Cardiac muscle cell (in vitro differentiated cells and primary cell): Measurements from ENCODE around the gene ZDBF2. TPM values are rescaled to one million over a fixed set of nuclear protein-coding genes. Genes with fewer than 3 reads are reported as not detected.
A peak's percentile ranks its signal among the peaks of the same experiment; 100 is the strongest.
"Not testable (repeated sequence)": the region's sequence is repeated elsewhere in the genome, so short reads cannot be mapped to it uniquely, and the experiment has no call there.

Experiments
- DNase-seq, 2 donors: peaks; one replicate each; pipeline versions ENCODE4 v3.0.0 to v3.0.0-alpha.2; 2010 to 2017; ENCODE audit warnings: low read depth in 1 of 2, low spot score in 1 of 2
- H3K27ac ChIP-seq: fragments of 200-600 bp; sonication (generic); 2 replicates; pipeline ENCODE4 v1.5.1; 2016
- H3K27me3 ChIP-seq: fragments of 200-600 bp; sonication (generic); 2 replicates; pipeline ENCODE4 v1.6.0; 2016; ENCODE audit warnings: control low read depth
- H3K36me3 ChIP-seq: fragments of 200-600 bp; sonication (generic); 2 replicates; pipeline ENCODE4 v1.5.1; 2016; ENCODE audit warnings: control low read depth
- H3K4me1 ChIP-seq: fragments of 200-600 bp; sonication (generic); 2 replicates; pipeline ENCODE4 v1.8.1; 2017; ENCODE audit warnings: low read depth, mild to moderate bottlenecking, mixed run types
- H3K4me3 ChIP-seq: fragments of 200-600 bp; sonication (generic); 2 replicates; pipeline ENCODE4 v1.5.1; 2016; ENCODE audit warnings: mild to moderate bottlenecking
- H3K9me3 ChIP-seq: fragments of 200-600 bp; sonication (generic); 2 replicates; pipeline ENCODE4 v1.5.1; 2017; ENCODE audit warnings: low read depth, mild to moderate bottlenecking, control low read depth
- CTCF ChIP-seq: IDR thresholded peaks from 2 replicates; pipeline ENCODE4 v1.5.1; 2012; ENCODE audit warnings: low read depth, mild to moderate bottlenecking, low read length
- polyA plus RNA-seq: library from polyadenylated mRNA; unstranded; fragments of >200 nt; fragmentation: Nextera tagmentation; extraction: Ambion mirVana; gene quantifications from 2 replicates; pipeline ENCODE4 v1.2.1, GENCODE V29; 2016
- total RNA-seq: library from RNA; depleted of rRNA; stranded (reverse); fragments of >200 nt; gene quantifications from 2 replicates; pipeline ENCODE4 v1.2.3, GENCODE V29; 2016

Gene ZDBF2
- total and polyA plus RNA-seq, 2 experiments from 2014 or later = 4.3 to 34.6 TPM

- Histone ChIP-seq H3K27me3 (no peaks in the 10 kb centered on the region), H3K4me3 (no peak overlapping the region), H3K27ac (no peak overlapping the region), H3K9me3 (no peaks in the 10 kb centered on the region), H3K36me3 (peaks cover 4% of the 10 kb centered on the region), H3K4me1 (no peaks in the 10 kb centered on the region)
- no peak for TF ChIP-seq CTCF
- no peak for DNase-seq
These were observed 12.7 kb downstream of the ZDBF2 start for GRCh38 chr2:206287197-206287596.

GRCh38 chr2:206289391-206289790 lies 14.9 kb downstream of the ZDBF2 start:
- Histone ChIP-seq H3K4me1 (no peaks in the 10 kb centered on the region), H3K4me3 (no peak overlapping the region), H3K9me3 (no peaks in the 10 kb centered on the region), H3K36me3 (peaks cover 5% of the 10 kb centered on the region), H3K27ac (no peak overlapping the region), H3K27me3 (no peaks in the 10 kb centered on the region)
- no peak for TF ChIP-seq CTCF
- DNase-seq = no peak

- Histone ChIP-seq H3K27me3 (no peaks in the 10 kb centered on the region), H3K27ac (no peak overlapping the region), H3K4me3 (no peak overlapping the region), H3K36me3 (peaks cover 15% of the 10 kb centered on the region), H3K9me3 (no peaks in the 10 kb centered on the region), H3K4me1 (no peaks in the 10 kb centered on the region)
- peak in 1 of 2 donors; percentile 46 for DNase-seq
- no peak for TF ChIP-seq CTCF
These were observed 21.7 kb downstream of the ZDBF2 start for GRCh38 chr2:206296128-206296527.

GRCh38 chr2:206299608-206300007 lies 25.1 kb downstream of the ZDBF2 start:
- H3K27ac ChIP-seq, DNase-seq, H3K27me3 ChIP-seq, H3K9me3 ChIP-seq, H3K4me1 ChIP-seq, H3K4me3 ChIP-seq: not testable (repeated sequence)
- H3K36me3 ChIP-seq = peaks cover 13% of the 10 kb centered on the region

- Histone ChIP-seq H3K27me3 (no peaks in the 10 kb centered on the region), H3K36me3 (peaks cover 7% of the 10 kb centered on the region), H3K4me3 (no peak overlapping the region), H3K4me1 (no peaks in the 10 kb centered on the region), H3K27ac (no peak overlapping the region), H3K9me3 (no peaks in the 10 kb centered on the region)
- no peak for DNase-seq
- no peak for TF ChIP-seq CTCF
These were observed 31.2 kb downstream of the ZDBF2 start for GRCh38 chr2:206305523-206306245.

- no peak overlapping the region for H3K27ac ChIP-seq
- H3K4me3 ChIP-seq = no peak overlapping the region
- peaks cover under 1% of the 10 kb centered on the region for H3K36me3 ChIP-seq
- H3K9me3 ChIP-seq = no peaks in the 10 kb centered on the region
- DNase-seq = peak in 1 of 2 donors; percentile 2
- no peaks in the 10 kb centered on the region for H3K27me3 ChIP-seq
- no peaks in the 10 kb centered on the region for H3K4me1 ChIP-seq
- TF ChIP-seq CTCF = no peak
These were observed 36.6 kb downstream of the ZDBF2 start for GRCh38 chr2:206311026-206311425.
